Measurements from ENCODE around the gene TRAPPC5. TPM values are rescaled to one million over a fixed set of nuclear protein-coding genes. Genes with fewer than 3 reads are reported as not detected.

The TRAPPC5 gene
- total RNA-seq, 1 experiment from 2014 or later, result 77.4 TPM

DNA sequence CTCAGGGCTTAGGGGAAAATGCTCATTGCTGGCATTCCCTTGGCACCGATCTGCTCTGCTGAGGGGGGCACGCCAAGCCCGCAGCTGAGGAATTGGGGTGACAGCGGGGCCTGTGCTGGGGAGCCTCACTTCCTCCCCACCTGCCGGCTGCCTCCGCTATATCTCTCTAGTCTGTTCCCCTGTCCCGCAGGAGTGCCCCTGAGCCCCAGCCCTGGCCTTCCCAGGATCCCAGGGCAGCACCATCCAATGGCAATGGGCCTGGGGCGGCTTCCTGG is 34.3 kb upstream of the TRAPPC5 start:
- no peak overlapping the region for H4K5ac ChIP-seq (ENCODE audit: insufficient read length, low read depth, low read length)
- H3T11ph ChIP-seq (ENCODE audit: low read length), result no peak overlapping the region
- Mint-ChIP-seq H3K4me1 (peaks cover 0 to 8% of the 10 kb centered on the region in 2 experiments; a peak in 2 of 4 replicates), H3K9me3 (no peaks in the 10 kb centered on the region; a peak in 1 of 5 replicates), H3K4me3 (no peak overlapping the region), H3K36me3 (ENCODE audit: insufficient read depth in 1 of 3, low read depth in 3 of 3) (peaks cover 2 to 16% (median 7%) of the 10 kb centered on the region in 3 experiments; a peak in 4 of 7 replicates), H3K27ac (no peak overlapping the region), H3K27me3 (ENCODE audit: low read depth) (peaks cover 19% of the 10 kb centered on the region)
- H2BK20ac ChIP-seq (ENCODE audit: low read depth, low read length, poor library complexity, severe bottlenecking), result no peak overlapping the region
- no peak overlapping the region for H2AFZ ChIP-seq (ENCODE audit: low read length)
- no peak for DNase-seq
- no peak overlapping the region for H3K4me2 ChIP-seq (ENCODE audit: insufficient read depth, insufficient read length, low read length)
- H4K91ac ChIP-seq (ENCODE audit: insufficient read length, low read depth, low read length), result no peak overlapping the region
- no peak overlapping the region for H4K8ac ChIP-seq (replicated peaks; ENCODE audit: insufficient read length, low read depth, low read length)
- no peaks in the 10 kb centered on the region for H3K4me1 ChIP-seq (ENCODE audit: insufficient read depth, low read length)
- H2BK120ac ChIP-seq (ENCODE audit: low read depth, low read length, poor library complexity, severe bottlenecking), result no peak overlapping the region
- TF ChIP-seq, protein P1, sequence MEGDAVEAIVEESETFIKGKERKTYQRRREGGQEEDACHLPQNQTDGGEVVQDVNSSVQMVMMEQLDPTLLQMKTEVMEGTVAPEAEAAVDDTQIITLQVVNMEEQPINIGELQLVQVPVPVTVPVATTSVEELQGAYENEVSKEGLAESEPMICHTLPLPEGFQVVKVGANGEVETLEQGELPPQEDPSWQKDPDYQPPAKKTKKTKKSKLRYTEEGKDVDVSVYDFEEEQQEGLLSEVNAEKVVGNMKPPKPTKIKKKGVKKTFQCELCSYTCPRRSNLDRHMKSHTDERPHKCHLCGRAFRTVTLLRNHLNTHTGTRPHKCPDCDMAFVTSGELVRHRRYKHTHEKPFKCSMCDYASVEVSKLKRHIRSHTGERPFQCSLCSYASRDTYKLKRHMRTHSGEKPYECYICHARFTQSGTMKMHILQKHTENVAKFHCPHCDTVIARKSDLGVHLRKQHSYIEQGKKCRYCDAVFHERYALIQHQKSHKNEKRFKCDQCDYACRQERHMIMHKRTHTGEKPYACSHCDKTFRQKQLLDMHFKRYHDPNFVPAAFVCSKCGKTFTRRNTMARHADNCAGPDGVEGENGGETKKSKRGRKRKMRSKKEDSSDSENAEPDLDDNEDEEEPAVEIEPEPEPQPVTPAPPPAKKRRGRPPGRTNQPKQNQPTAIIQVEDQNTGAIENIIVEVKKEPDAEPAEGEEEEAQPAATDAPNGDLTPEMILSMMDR (conservative IDR thresholded peaks at IDR 0.05), result no peak
- no peaks in the 10 kb centered on the region for H4K20me1 ChIP-seq (ENCODE audit: control insufficient read depth, insufficient read depth, insufficient read length)
- no peak overlapping the region for H3K4ac ChIP-seq (ENCODE audit: low read depth, low read length)
- no peak overlapping the region for H2BK15ac ChIP-seq (ENCODE audit: low read depth, low read length)
- no peak overlapping the region for H3K23ac ChIP-seq (ENCODE audit: insufficient read length, low read depth, low read length)
- H3K79me1 ChIP-seq (ENCODE audit: insufficient read depth, low read depth, low read length, poor library complexity, severe bottlenecking), result no peaks in the 10 kb centered on the region
- no peaks in the 10 kb centered on the region for H3K9me3 ChIP-seq (ENCODE audit: control insufficient read depth, low read depth, low read length)
- no CpG with 5 or more reads among the region's 8 CpGs for WGBS (ENCODE audit: extremely low coverage, insufficient read length, low lambda C conversion rate)
- H3K9ac ChIP-seq (ENCODE audit: extremely low read depth, insufficient read length, low read length), result no peak overlapping the region
- no peak overlapping the region for H2BK12ac ChIP-seq (ENCODE audit: insufficient read length, low read depth, low read length)
- H3K18ac ChIP-seq (ENCODE audit: insufficient read length, low read depth, low read length), result no peak overlapping the region
- no peak overlapping the region for H3K14ac ChIP-seq (ENCODE audit: insufficient read depth, low read length)
- H2AK5ac ChIP-seq (ENCODE audit: insufficient read length, low read length), result no peak overlapping the region
- H2BK5ac ChIP-seq (ENCODE audit: insufficient read length, low read length), result no peak overlapping the region
- H3K27ac ChIP-seq (ENCODE audit: insufficient read length, low read depth, low read length), result no peak overlapping the region
- no peaks in the 10 kb centered on the region for H3K23me2 ChIP-seq (ENCODE audit: insufficient read length, low read depth, low read length, poor library complexity, severe bottlenecking)
- no peaks in the 10 kb centered on the region for H3K27me3 ChIP-seq (ENCODE audit: insufficient read depth, low read length)
- no peak overlapping the region for H3K56ac ChIP-seq (ENCODE audit: insufficient read length, low read depth, low read length)
- H3K79me2 ChIP-seq (ENCODE audit: insufficient read depth, low read length), result no peaks in the 10 kb centered on the region

All from H9 (cell line).